HG03460 (cell line): ENCODE measurements around the gene KCNS1.

ENCODE experiments used
- ATAC-seq: cut with Tn5 transposase; IDR thresholded peaks from one replicate; pipeline ENCODE4 v1.9.1; 2021; ENCODE audit not compliant: unreplicated experiment

Gene KCNS1

GRCh38 chr20:45110301-45110700, 9.4 kb upstream of the KCNS1 start:
- ATAC-seq = no peak

- ATAC-seq = no peak
Observed at GRCh38 chr20:45109634-45110033, 8.7 kb upstream of the KCNS1 start.

DNA sequence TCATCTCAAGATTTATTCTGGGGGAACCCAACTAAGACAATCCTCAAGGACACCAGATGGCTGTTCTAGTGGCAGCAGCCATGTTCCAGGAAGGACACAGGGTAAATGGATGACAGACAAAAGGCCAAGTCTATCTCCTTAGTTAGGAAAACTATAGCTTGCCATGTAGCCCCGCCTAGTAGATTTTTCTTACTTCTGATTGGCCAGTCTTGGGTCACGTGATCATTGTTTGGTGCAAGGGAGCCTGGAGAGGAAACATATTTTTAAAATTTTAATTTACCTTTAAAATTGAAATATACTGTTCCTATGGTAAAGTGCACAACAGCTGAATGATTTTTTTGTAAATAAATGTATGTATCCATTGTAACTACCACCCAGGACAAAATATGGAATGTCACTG, 4.4 kb upstream of the KCNS1 start:
- ATAC-seq = no peak

DNA sequence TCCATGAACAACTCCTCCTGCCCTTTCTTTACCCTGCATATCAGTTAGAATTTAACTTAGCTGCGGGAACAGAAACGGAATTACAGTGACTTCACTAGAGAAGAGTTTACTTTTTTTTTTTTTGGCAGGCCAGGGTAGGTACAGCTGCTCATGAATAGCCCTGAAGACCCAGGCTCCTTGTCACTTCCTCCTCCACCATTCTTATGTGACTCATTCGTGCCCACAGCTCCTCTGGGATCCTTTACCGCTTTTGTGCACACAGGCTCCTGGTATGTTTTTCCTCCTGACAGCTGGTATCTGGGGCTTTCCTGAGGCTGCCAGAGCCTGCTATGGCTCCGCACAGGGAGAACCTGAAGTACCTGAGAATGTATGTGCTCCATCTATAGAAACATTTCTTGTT, 3.9 kb upstream of the KCNS1 start:
- ATAC-seq = no peak

DNA sequence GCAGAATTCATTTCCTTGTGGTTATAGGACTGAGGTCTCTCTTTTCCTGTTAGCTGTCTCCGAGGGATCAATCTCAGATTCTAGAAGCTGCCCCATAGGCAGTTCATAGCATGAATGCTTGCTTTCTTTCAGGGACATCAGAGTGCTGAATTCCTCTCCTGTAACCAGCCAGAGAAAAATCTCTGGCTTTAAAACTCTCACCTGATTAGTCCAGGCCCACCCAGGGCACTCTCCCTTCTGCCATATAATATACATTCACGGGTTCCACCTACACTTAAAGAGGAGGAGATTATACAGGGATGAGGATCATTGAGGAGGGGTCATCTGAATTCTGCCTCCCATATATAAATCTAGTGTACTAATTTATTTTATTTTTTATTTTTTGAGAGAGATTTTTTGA, 2.1 kb upstream of the KCNS1 start:
- no peak for ATAC-seq

- ATAC-seq = no peak
Observed at GRCh38 chr20:45101333-45101850, 465 bp upstream of the KCNS1 start.

GRCh38 chr20:45098103-45098773, 2.7 kb downstream of the KCNS1 start:
- no peak for ATAC-seq

DNA sequence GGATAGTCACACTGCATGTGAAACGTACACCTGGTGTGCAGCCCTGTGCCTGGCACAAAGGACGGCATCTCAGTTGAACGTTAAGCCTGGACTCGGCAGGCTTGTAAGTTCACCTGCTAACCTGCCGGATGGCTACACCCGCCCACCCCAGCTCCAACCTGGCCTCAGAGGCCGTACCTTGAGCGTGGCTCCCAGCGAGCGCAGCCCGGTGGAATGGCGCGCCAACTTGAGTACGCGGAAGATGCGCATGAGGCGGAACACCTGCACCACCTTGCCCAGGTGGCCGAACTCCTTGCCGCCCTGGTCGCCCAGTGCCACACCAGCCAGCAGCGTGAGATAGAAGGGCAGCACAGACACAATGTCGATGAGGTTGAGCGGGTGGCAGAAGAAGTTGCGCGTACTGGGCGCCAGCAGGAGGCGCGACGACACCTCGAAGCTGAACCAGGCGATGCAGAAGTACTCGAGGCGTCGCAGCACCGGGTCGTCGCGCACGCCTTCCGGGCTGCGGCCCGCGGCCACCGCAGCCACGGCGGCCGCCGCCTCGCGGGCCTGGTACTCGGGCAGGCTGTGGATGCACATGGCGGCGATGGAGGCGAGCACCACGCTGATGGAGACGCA, 3.3 kb downstream of the KCNS1 start:
- ATAC-seq = no peak

DNA sequence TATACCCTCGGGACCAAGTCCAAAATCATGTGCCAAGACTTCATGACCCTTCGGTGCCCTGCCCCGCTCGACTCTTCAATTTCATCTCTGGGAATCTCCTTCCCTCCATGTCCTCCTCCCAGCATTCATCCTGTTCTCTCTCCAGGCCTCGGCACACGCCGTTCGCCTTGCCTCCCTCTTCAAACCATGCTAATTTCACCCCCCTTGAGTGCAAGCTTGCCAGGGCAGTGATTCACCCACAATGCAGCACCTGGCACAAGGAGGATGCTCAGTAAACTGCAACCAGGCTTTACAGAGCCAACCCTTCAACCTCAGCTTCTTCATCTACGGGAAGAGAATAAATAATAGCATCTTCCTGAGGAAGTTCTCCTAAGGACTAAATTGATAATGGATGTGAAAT, 4.1 kb downstream of the KCNS1 start:
- no peak for ATAC-seq

- no peak for ATAC-seq
Observed at GRCh38 chr20:45095805-45096238, 5.1 kb downstream of the KCNS1 start.

GRCh38 chr20:45094864-45095574, 5.9 kb downstream of the KCNS1 start:
- ATAC-seq = no peak

DNA sequence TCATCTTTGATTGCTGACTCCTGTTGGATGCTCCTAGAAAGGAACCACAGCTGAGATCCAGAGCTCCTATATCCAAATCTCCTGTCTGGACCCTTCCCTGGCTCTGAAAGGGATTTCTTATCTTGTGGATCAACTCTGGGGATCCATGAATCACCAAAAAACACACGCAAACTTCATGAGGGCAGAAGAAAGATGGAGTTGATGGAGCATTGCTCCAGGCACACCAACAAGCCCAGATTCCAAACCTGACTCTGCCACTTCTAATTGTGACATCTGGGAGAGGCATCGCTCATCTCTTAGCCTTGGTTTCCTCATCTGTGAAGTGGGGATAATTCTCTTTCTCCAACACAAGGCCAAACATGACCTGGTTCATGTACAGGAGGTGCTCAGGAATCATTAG, 6.7 kb downstream of the KCNS1 start:
- no peak for ATAC-seq

DNA sequence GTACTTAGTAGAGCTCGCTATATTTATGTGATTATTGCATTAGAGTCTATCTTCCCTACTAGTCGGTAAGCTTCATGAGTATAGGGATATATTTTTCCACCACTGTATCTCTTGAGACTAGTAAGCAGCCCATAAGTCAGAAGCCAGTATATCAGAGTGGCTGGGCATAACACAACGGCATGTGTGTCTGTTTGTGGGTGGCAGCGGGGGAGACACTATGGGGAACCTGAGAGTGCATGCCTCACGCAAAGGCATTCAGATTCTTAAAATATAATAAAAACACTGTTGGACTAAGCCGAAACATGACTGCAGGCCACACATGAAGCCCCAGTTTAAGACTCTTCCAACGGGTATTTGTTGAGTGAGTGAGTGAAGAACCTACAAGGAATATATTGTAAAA, 8.0 kb downstream of the KCNS1 start:
- ATAC-seq = no peak

GRCh38 chr20:45091366-45091765, 9.6 kb downstream of the KCNS1 start:
- no peak for ATAC-seq

GRCh38 chr20:45090481-45090880, 10.4 kb downstream of the KCNS1 start:
- ATAC-seq = no peak

DNA sequence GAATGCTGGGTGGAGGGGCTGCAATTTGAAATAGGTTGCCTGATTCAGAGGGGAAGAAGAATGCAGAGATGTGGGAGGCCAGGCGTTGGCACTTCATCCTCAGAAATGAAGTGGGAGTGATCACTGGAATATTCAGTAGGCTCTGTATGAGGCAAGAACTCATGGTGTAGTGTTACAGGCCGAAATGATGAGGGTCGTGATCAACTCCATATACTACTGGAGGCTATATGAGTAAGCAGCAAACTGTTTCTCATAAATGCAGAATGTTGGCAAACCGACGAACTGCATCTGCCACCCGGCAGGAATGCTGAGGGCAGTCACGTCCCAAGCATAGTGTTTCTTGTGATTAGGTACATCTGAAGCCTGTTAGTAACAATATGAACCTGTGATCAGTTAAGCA, 12.7 kb downstream of the KCNS1 start:
- ATAC-seq = no peak

DNA sequence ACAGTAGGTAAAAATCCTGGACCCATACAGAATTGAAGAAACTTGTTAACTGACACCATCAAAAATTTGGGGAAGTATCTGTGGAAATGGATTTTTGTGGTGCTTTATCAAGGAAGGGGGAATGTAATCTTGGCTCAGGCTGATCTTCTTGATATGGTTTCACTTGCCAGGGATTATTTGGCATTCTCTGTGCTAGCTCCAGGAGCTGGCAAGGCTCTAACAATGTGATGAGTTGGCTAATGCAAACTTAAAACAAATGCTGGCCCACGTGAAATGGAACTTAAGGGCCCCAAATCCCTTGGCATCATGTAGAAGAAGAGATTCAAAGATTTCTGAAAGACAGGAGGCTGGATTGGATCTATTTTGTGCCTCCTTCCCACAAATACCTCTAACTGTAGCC, 13.1 kb downstream of the KCNS1 start:
- ATAC-seq = no peak

GRCh38 chr20:45087097-45087790, 13.7 kb downstream of the KCNS1 start:
- ATAC-seq = no peak

DNA sequence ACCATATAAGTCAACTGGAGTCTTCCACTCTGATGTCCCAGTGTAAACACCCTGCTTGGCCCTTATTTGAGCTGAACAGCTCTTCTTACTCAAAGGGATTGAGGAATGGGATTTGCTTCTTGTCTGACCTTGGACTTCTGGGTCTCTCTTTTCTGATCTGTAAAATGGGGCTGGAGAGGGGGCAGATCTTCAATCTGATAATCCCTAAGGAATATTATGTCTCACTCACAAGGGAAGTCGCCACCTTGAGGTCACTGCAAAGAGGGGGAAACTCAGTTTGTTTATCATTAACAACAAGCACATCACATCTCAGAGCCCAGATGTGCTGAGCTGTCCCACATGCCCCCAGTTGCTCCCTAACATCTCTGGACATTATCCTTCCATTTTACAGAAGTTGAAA, 15.1 kb downstream of the KCNS1 start:
- no peak for ATAC-seq

- ATAC-seq = no peak
Observed at GRCh38 chr20:45085289-45085688, 15.6 kb downstream of the KCNS1 start.

GRCh38 chr20:45083127-45083526, 17.8 kb downstream of the KCNS1 start:
- no peak for ATAC-seq

DNA sequence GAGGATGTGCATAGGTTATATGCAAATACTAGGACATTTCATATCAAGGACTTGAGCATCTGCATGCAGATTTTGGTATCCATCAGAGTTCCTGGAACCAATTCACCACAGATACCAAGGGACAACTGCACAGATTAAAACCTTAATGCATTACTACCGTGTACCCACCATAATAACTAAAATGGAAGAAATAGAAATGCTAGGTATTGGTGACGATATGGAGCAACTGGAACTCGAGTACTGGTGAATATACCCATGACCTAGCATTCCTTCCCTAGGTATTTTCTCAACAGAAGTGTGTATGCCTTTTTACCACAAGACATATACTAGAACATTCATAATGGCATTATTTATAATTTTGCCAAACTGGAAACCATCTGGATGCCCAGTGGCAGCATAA, 18.5 kb downstream of the KCNS1 start:
- ATAC-seq = no peak
